Naive thymus-derived CD4-positive, alpha-beta T cell (primary cell): ENCODE measurements around the gene TM9SF2. TPM values are rescaled to one million over a fixed set of nuclear protein-coding genes. Genes with fewer than 3 reads are reported as not detected.

Source experiments
- ATAC-seq: fragments of 150-1000 bp; cut with Tn5 transposase; 2 replicates; pipeline ENCODE4 v1.10.0; 2021; ENCODE audit warnings: mild to moderate bottlenecking, moderate library complexity
- CTCF ChIA-PET: fragments of 350-600 bp; sonication (Branson Sonifier 250); formaldehyde crosslinking; loops from one replicate; lab custom pipeline; 2021; ENCODE audit warnings: antibody characterized with exemption; lab: Charles Lee
- POLR2A ChIA-PET: fragments of 350-600 bp; sonication (Branson Sonifier 250); formaldehyde crosslinking; loops from one replicate; lab custom pipeline; 2021; ENCODE audit warnings: antibody characterized with exemption, inconsistent platforms; lab: Charles Lee
- DNase-seq, 9 donors: peaks; one replicate each; pipeline versions ENCODE4 v3.0.0 to v3.0.0-alpha.2; 2020 to 2022; ENCODE audit warnings: mixed read lengths in 1 of 9
- H3K27ac ChIP-seq: one replicate; pipeline ENCODE4 v1.7.0; 2013; ENCODE audit warnings: mild to moderate bottlenecking, low read depth, low read length, moderate library complexity
- H3K27me3 ChIP-seq, 2 donors: one replicate each; pipeline ENCODE4 v1.7.0; 2013; ENCODE audit warnings: low read length in 2 of 2, mild to moderate bottlenecking in 2 of 2, moderate library complexity in 2 of 2; ENCODE audit not compliant: control insufficient read depth in 2 of 2, insufficient read depth in 2 of 2
- H3K36me3 ChIP-seq, 3 experiments: 1 replicate in 2 of 3; 2 replicates in 1 of 3; pipeline ENCODE4 v1.7.0; 2013; ENCODE audit warnings: low read length in 3 of 3, mild to moderate bottlenecking in 3 of 3, moderate library complexity in 1 of 3; ENCODE audit not compliant: insufficient read depth in 3 of 3, control insufficient read depth in 2 of 3
- H3K4me1 ChIP-seq, 2 donors: one replicate each; pipeline ENCODE4 v1.7.0; 2013; ENCODE audit warnings: low read length in 2 of 2, mild to moderate bottlenecking in 2 of 2, moderate library complexity in 1 of 2; ENCODE audit not compliant: control insufficient read depth in 2 of 2, insufficient read depth in 2 of 2
- H3K4me3 ChIP-seq: 2 replicates; pipeline ENCODE4 v1.7.0; 2013; ENCODE audit warnings: mild to moderate bottlenecking, low read length
- H3K9me3 ChIP-seq, 3 experiments: 1 replicate in 2 of 3; 2 replicates in 1 of 3; pipeline ENCODE4 v1.7.0; 2013; ENCODE audit warnings: low read length in 3 of 3; ENCODE audit not compliant: control insufficient read depth in 2 of 3
- H3K27ac Mint-ChIP-seq, 9 donors: one replicate each; pipeline ENCODE4 v1.8.0; 2020 to 2022; ENCODE audit warnings: mixed read lengths in 9 of 9, mild to moderate bottlenecking in 8 of 9, moderate library complexity in 5 of 9, inconsistent platforms in 2 of 9
- H3K27me3 Mint-ChIP-seq, 5 donors: one replicate each; pipeline ENCODE4 v1.8.0; 2021 to 2022; ENCODE audit warnings: mixed read lengths in 5 of 5, mild to moderate bottlenecking in 1 of 5
- H3K36me3 Mint-ChIP-seq, 5 donors: one replicate each; pipeline ENCODE4 v1.8.0; 2020 to 2022; ENCODE audit warnings: mixed read lengths in 5 of 5, mild to moderate bottlenecking in 3 of 5, inconsistent platforms in 1 of 5
- H3K4me1 Mint-ChIP-seq, 7 donors: one replicate each; pipeline ENCODE4 v1.8.0; 2020 to 2022; ENCODE audit warnings: mixed read lengths in 7 of 7, mild to moderate bottlenecking in 3 of 7, inconsistent platforms in 1 of 7
- H3K4me3 Mint-ChIP-seq, 10 donors: one replicate each; pipeline ENCODE4 v1.8.0; 2020 to 2022; ENCODE audit warnings: mild to moderate bottlenecking in 10 of 10, mixed read lengths in 10 of 10, moderate library complexity in 6 of 10, inconsistent platforms in 2 of 10
- H3K9me3 Mint-ChIP-seq, 11 donors: one replicate each; pipeline ENCODE4 v1.8.0; 2020 to 2022; ENCODE audit warnings: mixed read lengths in 11 of 11, mild to moderate bottlenecking in 4 of 11, inconsistent platforms in 1 of 11, moderate library complexity in 1 of 11
- intact Hi-C, 2 donors: fragments of 100-400 bp; cut with micrococcal nuclease; formaldehyde crosslinking; loops; one replicate each; pipeline ENCODE4 v1.15.1; 2023
- polyA plus RNA-seq, 2 donors: library from polyadenylated mRNA; unstranded; fragments of 300-500 nt; fragmentation: Illumina TruSeq; gene quantifications; one replicate each; pipeline ENCODE4 v1.2.3, GENCODE V29; 2021
- total RNA-seq, 6 experiments: library from RNA in 5 of 6; stranded (reverse) in 5 of 6; gene quantifications; 1 replicate in 5 of 6; 2 replicates in 1 of 6; pipeline ENCODE4 v1.2.3 and lab custom pipeline; 2021 to 2026

Gene TM9SF2
- total and polyA plus RNA-seq, 7 experiments from 2014 or later = 38.0 to 81.9 (median 53.6) TPM

DNA sequence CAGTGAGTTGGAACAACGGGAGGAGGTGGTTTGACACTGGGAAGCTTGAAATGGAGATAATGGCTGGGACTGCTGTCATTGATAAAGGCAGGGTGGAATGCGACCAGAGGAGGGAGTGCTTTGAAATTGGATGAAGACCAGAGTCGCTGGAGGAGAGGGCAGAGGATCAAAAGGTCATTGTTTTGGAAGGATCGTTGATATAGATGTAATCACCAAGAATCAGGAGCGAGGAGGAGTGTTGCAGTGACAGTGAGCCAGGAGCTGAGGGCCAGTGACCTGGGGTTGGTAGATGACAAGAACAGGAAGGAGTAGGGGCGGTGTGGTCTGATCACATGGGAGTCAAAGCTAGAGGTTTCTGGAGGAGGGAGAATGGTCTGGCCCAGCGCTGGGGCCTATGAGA is 25.3 kb downstream of the TM9SF2 start:
- Histone ChIP-seq H3K4me3 (no peak overlapping the region), H3K36me3 (peaks cover 13 to 54% (median 23%) of the 10 kb centered on the region in 3 experiments), H3K27ac (no peak overlapping the region), H3K27me3 (no peaks in the 10 kb centered on the region), H3K4me1 (peaks cover 8 to 17% of the 10 kb centered on the region in 2 donors), H3K9me3 (no peaks in the 10 kb centered on the region)
- H3K4me3 Mint-ChIP-seq = peak overlapping the region in 7 of 10 donors; percentile 6 to 72 (median 39)
- intact Hi-C loops = loop anchor here in 1 of 2 donors (10.0 kb wide), 1 partner anchor 988 kb away; no protein-coding TSS in a partner anchor
- H3K27ac Mint-ChIP-seq = peak overlapping the region; percentile 21 to 86 (median 71)
- POLR2A ChIA-PET = interaction anchor here (0.7 to 0.8 kb wide), 2 partner anchors 26 to 318 kb away, joined by 3 read pairs; no protein-coding TSS in a partner anchor
- H3K27me3 Mint-ChIP-seq = no peaks in the 10 kb centered on the region
- H3K4me1 Mint-ChIP-seq = peaks cover 37 to 59% (median 50%) of the 10 kb centered on the region in 7 donors
- no peaks in the 10 kb centered on the region for H3K9me3 Mint-ChIP-seq
- CTCF ChIA-PET = interaction anchor here (1.1 kb wide), 1 partner anchor 90 kb away, joined by 3 read pairs; no protein-coding TSS in a partner anchor
- no peak for ATAC-seq
- no peak for DNase-seq
- peaks cover 36 to 62% (median 44%) of the 10 kb centered on the region in 5 donors for H3K36me3 Mint-ChIP-seq

DNA sequence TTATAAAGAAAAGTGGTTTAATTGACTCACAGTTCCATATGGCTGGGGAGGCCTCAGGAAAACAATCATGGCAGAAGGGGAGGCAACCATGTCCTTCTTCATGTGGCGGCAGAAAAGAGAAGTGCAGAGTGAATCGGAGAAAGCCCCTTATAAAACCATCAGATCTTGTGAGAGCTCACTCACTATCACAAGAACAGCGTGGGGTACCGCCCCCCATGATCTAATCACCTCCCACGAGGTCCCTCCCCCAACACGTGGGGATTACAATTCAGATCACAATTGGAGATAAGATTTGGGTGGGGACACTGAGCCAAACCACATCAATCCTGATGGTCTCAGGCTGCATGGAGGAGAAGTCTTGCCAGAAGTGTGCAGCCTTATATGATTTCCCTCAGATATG is 26.0 kb downstream of the TM9SF2 start:
- Mint-ChIP-seq H3K36me3 (peaks cover 37 to 64% (median 44%) of the 10 kb centered on the region in 5 donors), H3K9me3 (no peaks in the 10 kb centered on the region), H3K27ac (peak overlapping the region; percentile 3 to 85 (median 60)), H3K27me3 (no peaks in the 10 kb centered on the region), H3K4me1 (peaks cover 36 to 62% (median 50%) of the 10 kb centered on the region in 7 donors), H3K4me3 (peak overlapping the region in 5 of 10 donors; percentile 7 to 55 (median 16))
- ATAC-seq (peak; percentile 27), DNase-seq (peak in 4 of 9 donors; percentile 18 to 44 (median 26))
- ChIA-PET CTCF (interaction anchor here (0.7 to 2.5 kb wide), 6 partner anchors 25 to 91 kb away, joined by 3 to 15 read pairs (median 3); no protein-coding TSS in a partner anchor), POLR2A (interaction anchor here (0.7 to 1.7 kb wide), 5 partner anchors 16 to 319 kb away, joined by 3 to 5 read pairs (median 3); partner anchors contain the start of gene TM9SF2)
- Histone ChIP-seq H3K36me3 (peaks cover 7 to 52% (median 23%) of the 10 kb centered on the region in 3 experiments), H3K27ac (no peak overlapping the region), H3K27me3 (no peaks in the 10 kb centered on the region), H3K4me3 (no peak overlapping the region), H3K4me1 (peaks cover 8 to 17% of the 10 kb centered on the region in 2 donors), H3K9me3 (no peaks in the 10 kb centered on the region)
- intact Hi-C loops = loop anchor here in 1 of 2 donors (10.0 kb wide), 1 partner anchor 988 kb away; no protein-coding TSS in a partner anchor

DNA sequence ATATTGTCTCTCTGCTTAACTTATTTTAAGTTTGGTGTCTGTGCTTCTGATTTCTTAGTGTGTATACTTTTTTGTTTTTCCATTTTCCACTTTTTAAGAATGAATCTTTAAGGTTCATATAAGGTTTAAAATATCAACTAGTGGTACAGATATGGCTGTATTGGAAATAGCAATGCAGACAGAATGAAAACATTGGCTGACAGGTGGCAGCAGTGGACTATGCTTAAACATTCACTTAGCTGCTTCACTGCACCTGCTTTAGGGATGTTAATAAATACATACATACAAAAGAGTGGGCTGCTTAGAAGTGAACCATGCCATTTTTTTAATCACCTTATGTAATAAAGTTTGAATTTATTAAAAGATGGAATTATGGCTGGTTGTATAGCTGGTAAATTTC is 27.3 kb downstream of the TM9SF2 start:
- Mint-ChIP-seq H3K27ac (no peak overlapping the region), H3K27me3 (no peaks in the 10 kb centered on the region), H3K36me3 (peaks cover 34 to 55% (median 44%) of the 10 kb centered on the region in 5 donors), H3K4me1 (peaks cover 33 to 63% (median 47%) of the 10 kb centered on the region in 7 donors), H3K4me3 (peak overlapping the region in 2 of 10 donors; percentile 12 to 25), H3K9me3 (no peaks in the 10 kb centered on the region)
- ChIA-PET CTCF (interaction anchor here (0.8 to 2.5 kb wide), 13 partner anchors 13 to 986 kb away, joined by 3 to 15 read pairs (median 4); no protein-coding TSS in a partner anchor), POLR2A (interaction anchor here (0.7 to 1.7 kb wide), 4 partner anchors 25 to 114 kb away, joined by 3 to 5 read pairs (median 4); partner anchors contain the start of gene TM9SF2)
- Histone ChIP-seq H3K4me3 (no peak overlapping the region), H3K27ac (no peak overlapping the region), H3K36me3 (peaks cover 2 to 49% (median 18%) of the 10 kb centered on the region in 3 experiments), H3K9me3 (no peaks in the 10 kb centered on the region), H3K4me1 (peaks cover 8 to 17% of the 10 kb centered on the region in 2 donors), H3K27me3 (no peaks in the 10 kb centered on the region)
- ATAC-seq (peak; percentile 68), DNase-seq (peak in 6 of 9 donors; percentile 9 to 57 (median 48))
- intact Hi-C loops = loop anchor here (1.0 to 10.0 kb wide), 7 partner anchors 86 to 986 kb away; no protein-coding TSS in a partner anchor

DNA sequence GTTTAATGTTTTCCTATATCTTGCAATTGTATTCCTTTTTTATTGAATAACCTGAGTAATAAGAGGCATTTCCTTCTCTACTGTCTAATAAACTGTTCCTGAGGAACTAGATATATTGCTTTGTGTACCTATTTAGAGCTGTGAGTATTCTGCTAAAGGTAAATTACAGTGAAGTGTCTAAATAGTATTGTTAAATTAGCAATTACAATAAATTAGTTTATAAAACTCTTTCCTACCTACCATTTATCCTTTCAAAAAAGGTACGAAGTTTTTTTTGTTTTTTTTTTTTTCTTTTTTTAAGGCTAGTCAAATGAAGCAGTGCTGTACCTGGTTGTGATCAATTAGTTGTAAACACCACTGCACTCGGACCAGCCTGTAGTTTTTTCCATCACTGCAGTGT is 34.8 kb downstream of the TM9SF2 start:
- ChIA-PET CTCF (no interaction called here), POLR2A (interaction anchor here (0.6 kb wide), 1 partner anchor 89 kb away, joined by 3 read pairs; no protein-coding TSS in a partner anchor)
- peak overlapping the region in 4 of 9 donors; percentile 9 to 72 (median 32) for H3K27ac Mint-ChIP-seq
- peaks cover 0 to 37% (median 7%) of the 10 kb centered on the region in 3 experiments for H3K36me3 ChIP-seq
- H3K4me1 Mint-ChIP-seq = peaks cover 11 to 48% (median 30%) of the 10 kb centered on the region in 7 donors
- H3K4me1 ChIP-seq = peaks cover 0 to 7% of the 10 kb centered on the region in 2 donors
- no peak overlapping the region for H3K4me3 Mint-ChIP-seq
- intact Hi-C loops = no loop called here
- no peak for DNase-seq
- no peak for ATAC-seq
- no peak overlapping the region for H3K27ac ChIP-seq
- peaks cover 4 to 48% (median 30%) of the 10 kb centered on the region in 5 donors for H3K36me3 Mint-ChIP-seq
- H3K4me3 ChIP-seq = no peak overlapping the region
- no peaks in the 10 kb centered on the region for H3K9me3 ChIP-seq
- no peaks in the 10 kb centered on the region for H3K27me3 Mint-ChIP-seq
- H3K9me3 Mint-ChIP-seq = no peaks in the 10 kb centered on the region
- H3K27me3 ChIP-seq = no peaks in the 10 kb centered on the region

DNA sequence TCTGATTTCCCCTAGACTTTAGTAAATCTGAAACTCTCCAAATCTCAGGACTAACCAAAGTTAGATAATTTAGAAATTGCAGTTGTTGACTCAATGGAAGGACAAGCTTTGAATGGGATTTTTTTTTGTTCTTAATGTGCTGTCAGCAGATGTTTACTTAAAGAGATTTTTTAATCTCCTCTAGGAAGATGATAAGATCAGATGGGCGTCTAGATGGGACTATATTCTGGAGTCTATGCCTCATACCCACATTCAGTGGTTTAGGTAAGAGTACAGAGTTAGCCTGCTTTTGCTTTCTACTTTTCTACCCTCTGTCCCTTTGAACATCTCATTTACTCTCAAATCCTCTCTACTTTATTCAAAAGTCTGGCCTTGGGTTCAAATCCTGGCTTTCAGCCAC is 39.3 kb downstream of the TM9SF2 start:
- DNase-seq = no peak
- no peak for ATAC-seq
- Mint-ChIP-seq H3K27me3 (no peaks in the 10 kb centered on the region), H3K27ac (peak overlapping the region; percentile 30 to 97 (median 83)), H3K36me3 (peaks cover 4 to 64% (median 42%) of the 10 kb centered on the region in 5 donors), H3K4me1 (peaks cover 28 to 60% (median 51%) of the 10 kb centered on the region in 7 donors), H3K9me3 (no peaks in the 10 kb centered on the region), H3K4me3 (peak overlapping the region in 6 of 10 donors; percentile 12 to 70 (median 55))
- no peaks in the 10 kb centered on the region for H3K27me3 ChIP-seq
- ChIA-PET CTCF (no interaction called here), POLR2A (interaction anchor here (0.7 to 1.3 kb wide), 3 partner anchors 35 to 154 kb away, joined by 3 to 6 read pairs (median 4); no protein-coding TSS in a partner anchor)
- H3K4me3 ChIP-seq = no peak overlapping the region
- intact Hi-C loops = loop anchor here in 1 of 2 donors (1.0 kb wide), 1 partner anchor 10 kb away; no protein-coding TSS in a partner anchor
- H3K4me1 ChIP-seq = peaks cover 11 to 24% of the 10 kb centered on the region in 2 donors
- no peak overlapping the region for H3K27ac ChIP-seq
- H3K36me3 ChIP-seq = peaks cover 0 to 26% (median 7%) of the 10 kb centered on the region in 3 experiments
- H3K9me3 ChIP-seq = no peaks in the 10 kb centered on the region

DNA sequence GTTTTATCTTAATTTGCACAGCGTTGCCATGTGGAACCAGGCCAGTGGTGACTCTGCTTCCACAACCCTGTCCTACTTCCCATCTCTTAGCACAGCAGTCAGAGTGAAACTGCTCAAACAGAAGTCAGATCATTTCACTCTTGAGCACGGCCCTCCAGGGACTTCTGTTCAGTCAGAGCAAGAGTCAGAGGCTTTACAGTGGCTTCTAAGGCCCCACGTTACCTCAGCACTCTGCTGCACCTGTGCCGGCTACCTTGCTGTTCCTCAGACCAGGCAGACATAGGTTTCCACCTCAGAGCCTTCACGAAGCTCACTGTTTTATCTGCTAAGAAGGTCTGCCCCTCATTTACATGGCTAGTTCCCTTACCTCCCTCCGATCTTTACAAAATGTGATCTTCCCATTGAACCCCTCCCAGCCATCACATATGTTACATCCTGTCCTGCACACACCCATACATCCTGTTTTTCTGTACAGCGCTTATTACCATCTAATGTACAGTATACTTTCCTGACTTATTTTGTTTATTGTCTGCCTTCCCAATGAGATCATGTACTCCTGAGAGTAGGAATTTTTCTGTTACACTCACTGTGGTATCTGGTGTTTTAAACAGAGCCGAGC is 41.6 kb downstream of the TM9SF2 start:
- H3K4me1 Mint-ChIP-seq = peaks cover 29 to 62% (median 53%) of the 10 kb centered on the region in 7 donors

More for the DNA sequence above, 41.6 kb downstream of the TM9SF2 start:
- H3K27ac Mint-ChIP-seq = peak overlapping the region; percentile 80 to 97 (median 89)
- ChIA-PET CTCF (interaction anchor here (0.8 to 1.0 kb wide), 2 partner anchors 36 to 367 kb away, joined by 3 to 5 read pairs; no protein-coding TSS in a partner anchor), POLR2A (interaction anchor here (0.9 to 2.6 kb wide), 11 partner anchors 10 to 114 kb away, joined by 3 to 15 read pairs (median 4); partner anchors contain the start of gene CLYBL)
- H3K9me3 Mint-ChIP-seq = no peaks in the 10 kb centered on the region
- peaks cover 16 to 25% of the 10 kb centered on the region in 2 donors for H3K4me1 ChIP-seq
- no peaks in the 10 kb centered on the region for H3K27me3 ChIP-seq
- H3K36me3 Mint-ChIP-seq = peaks cover 9 to 65% (median 47%) of the 10 kb centered on the region in 5 donors
- no peaks in the 10 kb centered on the region for H3K9me3 ChIP-seq
- H3K27ac ChIP-seq = peak overlapping the region; percentile 54
- DNase-seq (peak in 7 of 9 donors; percentile 32 to 54 (median 45)), ATAC-seq (peak; percentile 82)
- H3K27me3 Mint-ChIP-seq = no peaks in the 10 kb centered on the region
- peaks cover 0 to 41% (median 9%) of the 10 kb centered on the region in 3 experiments for H3K36me3 ChIP-seq
- intact Hi-C loops = loop anchor here (1.0 to 2.0 kb wide), 2 partner anchors 42 to 63 kb away; partner anchors contain the start of genes CLYBL (in 2 of the 2) and TM9SF2 (in 2 of the 2)
- H3K4me3 ChIP-seq = peak overlapping the region; percentile 7
- peak overlapping the region; percentile 56 to 78 (median 64) for H3K4me3 Mint-ChIP-seq
